B cell (primary cell): ENCODE results near the gene ANKRD28. TPM values are rescaled to one million over a fixed set of nuclear protein-coding genes. Genes with fewer than 3 reads are reported as not detected.

Experiments
- ATAC-seq: fragments of 200-7000 bp; cut with Tn5 transposase; one replicate; pipeline ENCODE4 v1.10.0; 2021; ENCODE audit warnings: low read depth, mild to moderate bottlenecking, moderate number of reproducible peaks, moderate library complexity
- CTCF ChIA-PET: fragments of 350-600 bp; sonication (Branson Sonifier 250); formaldehyde crosslinking; loops from one replicate; lab custom pipeline; 2021; ENCODE audit warnings: antibody characterized with exemption, inconsistent platforms; lab: Charles Lee
- POLR2A ChIA-PET: fragments of 350-600 bp; sonication (Branson Sonifier 250); formaldehyde crosslinking; loops from one replicate; lab custom pipeline; 2021; ENCODE audit warnings: antibody characterized with exemption; lab: Charles Lee
- DNase-seq: peaks from one replicate; pipeline ENCODE4 v3.0.0; 2013
- H2AFZ ChIP-seq: 2 replicates; pipeline ENCODE4 v1.6.1; 2012; ENCODE audit warnings: mild to moderate bottlenecking, low read depth, low read length; ENCODE audit not compliant: insufficient read depth, poor library complexity, severe bottlenecking
- H3K27ac ChIP-seq, 2 donors: 1 replicate in 1 of 2; 2 replicates in 1 of 2; pipeline ENCODE4 v1.5.1; 2012 to 2013; ENCODE audit warnings: low read length in 2 of 2, mild to moderate bottlenecking in 2 of 2, moderate library complexity in 1 of 2
- H3K27me3 ChIP-seq, 4 experiments: fragments of 200-600 bp in 1 of 4; sonication (generic) in 1 of 4; replicated peaks in 1 of 4; 1 replicate in 2 of 4; 2 replicates in 2 of 4; pipeline versions ENCODE4 v1.6.1 to v1.7.0; 2013 to 2016; ENCODE audit warnings: low read length in 3 of 4, mild to moderate bottlenecking in 2 of 4, mixed read lengths in 1 of 4, moderate library complexity in 1 of 4; ENCODE audit not compliant: insufficient read depth in 4 of 4, control insufficient read depth in 3 of 4; ENCODE audit errors: control extremely low read depth in 1 of 4
- H3K36me3 ChIP-seq, 2 experiments: replicated peaks in 1 of 2; 1 replicate in 1 of 2; 2 replicates in 1 of 2; pipeline versions ENCODE4 v1.6.1 to v1.7.1; 2013; ENCODE audit warnings: low read length in 1 of 2; ENCODE audit not compliant: insufficient read depth in 2 of 2, control insufficient read depth in 1 of 2; ENCODE audit errors: control extremely low read depth in 1 of 2, extremely low read depth in 1 of 2
- H3K4me1 ChIP-seq, 2 donors: fragments of 200-600 bp in 1 of 2; sonication (generic) in 1 of 2; 1 replicate in 1 of 2; 2 replicates in 1 of 2; pipeline versions ENCODE4 v1.5.1 to v1.6.1; 2013 to 2017; ENCODE audit warnings: low read length in 2 of 2; ENCODE audit not compliant: control insufficient read depth in 2 of 2, insufficient read depth in 2 of 2
- H3K4me2 ChIP-seq: replicated peaks from 2 replicates; pipeline ENCODE3; 2012; ENCODE audit warnings: mild to moderate bottlenecking, low read depth, low read length; ENCODE audit not compliant: poor library complexity, severe bottlenecking
- H3K4me3 ChIP-seq, 5 experiments: fragments of 200-600 bp in 1 of 5; sonication (generic) in 1 of 5; 1 replicate in 3 of 5; 2 replicates in 2 of 5; pipeline versions ENCODE4 v1.5.1 to v1.7.0; 2011 to 2016; ENCODE audit warnings: low read length in 4 of 5, mild to moderate bottlenecking in 4 of 5, low read depth in 2 of 5, control low read depth in 1 of 5, moderate library complexity in 1 of 5; ENCODE audit not compliant: insufficient read depth in 1 of 5; ENCODE audit errors: control extremely low read depth in 1 of 5, extremely low read depth in 1 of 5
- H3K79me2 ChIP-seq: fragments of 200-600 bp; sonication (generic); one replicate; pipeline ENCODE4 v1.6.0; 2016; ENCODE audit warnings: low read length; ENCODE audit not compliant: control insufficient read depth, insufficient read depth
- H3K9ac ChIP-seq: fragments of 200-600 bp; sonication (generic); 2 replicates; pipeline ENCODE4 v1.6.1; 2017; ENCODE audit warnings: mild to moderate bottlenecking, low read length, moderate library complexity
- H3K9me3 ChIP-seq, 3 donors: one replicate each; pipeline versions ENCODE4 v1.6.1 to v1.7.1; 2013; ENCODE audit warnings: low read length in 2 of 3; ENCODE audit not compliant: control insufficient read depth in 2 of 3, insufficient read depth in 1 of 3; ENCODE audit errors: control extremely low read depth in 1 of 3
- H4K20me1 ChIP-seq: 2 replicates; pipeline ENCODE4 v1.6.0; 2012; ENCODE audit warnings: mild to moderate bottlenecking, low read length; ENCODE audit not compliant: insufficient read depth, control insufficient read depth, poor library complexity, severe bottlenecking
- H3K27ac Mint-ChIP-seq: one replicate; pipeline ENCODE4 v1.8.0; 2021; ENCODE audit warnings: mixed read lengths
- H3K27me3 Mint-ChIP-seq: one replicate; pipeline ENCODE4 v1.8.0; 2021; ENCODE audit warnings: mixed read lengths
- H3K4me1 Mint-ChIP-seq: one replicate; pipeline ENCODE4 v1.8.0; 2021; ENCODE audit warnings: mixed read lengths
- H3K4me3 Mint-ChIP-seq: one replicate; pipeline ENCODE4 v1.8.0; 2021; ENCODE audit warnings: mixed read lengths
- H3K9me3 Mint-ChIP-seq: one replicate; pipeline ENCODE4 v1.8.0; 2022; ENCODE audit warnings: mixed read lengths; ENCODE audit not compliant: insufficient read depth
- EZH2 ChIP-seq: IDR thresholded peaks from 2 replicates; pipeline ENCODE4 v1.6.1; 2012; ENCODE audit warnings: borderline replicate concordance, low read depth, mild to moderate bottlenecking, moderate library complexity, low read length; ENCODE audit not compliant: insufficient read depth, poor library complexity, severe bottlenecking
- WGBS: methylation state at CpG from one replicate; pipeline ENCODE4 v1.1.5; 2013; ENCODE audit warnings: missing lambda C conversion rate; ENCODE audit not compliant: insufficient coverage; 5-methylcytosine and 5-hydroxymethylcytosine counted together
- intact Hi-C: fragments of 100-400 bp; cut with micrococcal nuclease; formaldehyde crosslinking; loops from one replicate; pipeline ENCODE4 v1.10.0; 2022
- polyA plus RNA-seq: library from polyadenylated mRNA; depleted of rRNA; stranded (reverse); fragments of >200 nt; gene quantifications from 2 replicates; pipeline ENCODE4 v1.2.3, GENCODE V29; 2012
- total RNA-seq, 2 donors: library from RNA; stranded (reverse); fragments of 120-200 nt in 1 of 2; gene quantifications; 1 replicate in 1 of 2; 2 replicates in 1 of 2; pipeline versions ENCODE4 v1.2.3 to v1.2.4, GENCODE V29; 2013 to 2022
- TF ChIP-seq, protein P1 (sequence below): fragments of 200-600 bp; IDR thresholded peaks from one replicate; pipeline ENCODE4 v1.8.0; 2022; ENCODE audit warnings: antibody characterized with exemption, mild to moderate bottlenecking

The ANKRD28 gene
- total and polyA plus RNA-seq, 2 donors (not counting 1 experiment from before 2014, with no cell fraction given), result 20.7 to 37.4 TPM

DNA sequence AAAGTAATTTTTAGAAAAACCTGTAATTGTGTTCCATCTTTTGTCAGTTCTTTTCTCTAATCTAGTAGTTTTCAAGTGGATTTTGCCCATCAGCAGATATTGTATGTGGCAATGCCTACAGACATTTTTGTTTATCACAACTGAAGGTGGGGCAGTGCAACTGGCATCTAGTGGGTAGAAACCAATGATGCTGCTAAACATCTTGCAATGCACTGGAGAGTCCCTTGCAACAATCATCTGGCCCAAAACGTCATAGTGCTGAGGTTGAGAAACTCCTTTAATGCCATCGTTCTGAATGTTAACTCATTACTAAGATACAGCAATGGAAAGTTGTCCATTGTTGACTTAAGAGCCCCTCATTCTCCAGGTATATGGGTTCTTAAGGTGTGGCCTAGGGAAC is 116.1 kb downstream of the ANKRD28 start:
- Histone ChIP-seq H3K4me2 (no peak overlapping the region), H3K79me2 (no peaks in the 10 kb centered on the region), H3K4me3 (no peak overlapping the region), H3K4me1 (no peaks in the 10 kb centered on the region), H2AFZ (no peak overlapping the region), H3K9me3 (no peaks in the 10 kb centered on the region), H3K9ac (no peak overlapping the region), H3K27me3 (no peaks in the 10 kb centered on the region), H4K20me1 (no peaks in the 10 kb centered on the region), H3K27ac (no peak overlapping the region), H3K36me3 (peaks cover 11 to 34% of the 10 kb centered on the region in 2 experiments)
- TF ChIP-seq EZH2, result no peak
- TF ChIP-seq, protein P1, sequence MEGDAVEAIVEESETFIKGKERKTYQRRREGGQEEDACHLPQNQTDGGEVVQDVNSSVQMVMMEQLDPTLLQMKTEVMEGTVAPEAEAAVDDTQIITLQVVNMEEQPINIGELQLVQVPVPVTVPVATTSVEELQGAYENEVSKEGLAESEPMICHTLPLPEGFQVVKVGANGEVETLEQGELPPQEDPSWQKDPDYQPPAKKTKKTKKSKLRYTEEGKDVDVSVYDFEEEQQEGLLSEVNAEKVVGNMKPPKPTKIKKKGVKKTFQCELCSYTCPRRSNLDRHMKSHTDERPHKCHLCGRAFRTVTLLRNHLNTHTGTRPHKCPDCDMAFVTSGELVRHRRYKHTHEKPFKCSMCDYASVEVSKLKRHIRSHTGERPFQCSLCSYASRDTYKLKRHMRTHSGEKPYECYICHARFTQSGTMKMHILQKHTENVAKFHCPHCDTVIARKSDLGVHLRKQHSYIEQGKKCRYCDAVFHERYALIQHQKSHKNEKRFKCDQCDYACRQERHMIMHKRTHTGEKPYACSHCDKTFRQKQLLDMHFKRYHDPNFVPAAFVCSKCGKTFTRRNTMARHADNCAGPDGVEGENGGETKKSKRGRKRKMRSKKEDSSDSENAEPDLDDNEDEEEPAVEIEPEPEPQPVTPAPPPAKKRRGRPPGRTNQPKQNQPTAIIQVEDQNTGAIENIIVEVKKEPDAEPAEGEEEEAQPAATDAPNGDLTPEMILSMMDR, result no peak
- ATAC-seq (no peak), DNase-seq (no peak)
- POLR2A ChIA-PET, result no interaction called here
- no peaks in the 10 kb centered on the region for H3K9me3 Mint-ChIP-seq
- H3K27me3 Mint-ChIP-seq, result no peaks in the 10 kb centered on the region
- CTCF ChIA-PET, result no interaction called here
- no peak overlapping the region for H3K4me3 Mint-ChIP-seq
- no peaks in the 10 kb centered on the region for H3K4me1 Mint-ChIP-seq
- no CpG with 5 or more reads among the region's 2 CpGs for WGBS
- H3K27ac Mint-ChIP-seq, result no peak overlapping the region
- intact Hi-C loops, result no loop called here

DNA sequence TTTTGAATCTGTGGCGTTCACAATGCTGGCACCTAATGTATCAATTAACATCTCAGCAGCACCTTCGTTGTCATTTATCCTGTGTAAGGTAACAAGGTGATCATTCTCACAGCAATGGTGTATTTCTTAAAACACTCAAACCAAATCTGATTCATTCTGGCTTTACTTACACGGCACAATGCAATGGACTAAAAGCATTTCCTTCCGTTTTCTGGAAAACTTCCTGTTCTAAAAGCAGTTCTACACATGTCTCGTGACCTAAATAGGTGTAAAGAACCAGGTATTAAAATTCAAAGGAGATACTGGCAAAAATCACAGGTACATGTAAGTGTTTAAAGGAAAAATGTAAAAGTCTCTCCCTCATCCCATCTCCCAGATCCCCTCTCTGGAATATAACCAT is 118.5 kb downstream of the ANKRD28 start:
- Histone ChIP-seq H3K9ac (no peak overlapping the region), H3K79me2 (no peaks in the 10 kb centered on the region), H2AFZ (no peak overlapping the region), H3K9me3 (no peaks in the 10 kb centered on the region), H3K36me3 (peaks cover 16 to 40% of the 10 kb centered on the region in 2 experiments), H4K20me1 (no peaks in the 10 kb centered on the region), H3K27ac (no peak overlapping the region), H3K4me3 (no peak overlapping the region), H3K27me3 (no peaks in the 10 kb centered on the region), H3K4me2 (no peak overlapping the region), H3K4me1 (no peaks in the 10 kb centered on the region)
- DNase-seq (no peak), ATAC-seq (no peak)
- Mint-ChIP-seq H3K4me3 (no peak overlapping the region), H3K9me3 (no peaks in the 10 kb centered on the region), H3K27ac (no peak overlapping the region), H3K4me1 (no peaks in the 10 kb centered on the region), H3K27me3 (no peaks in the 10 kb centered on the region)
- CTCF ChIA-PET, result no interaction called here
- intact Hi-C loops, result no loop called here
- POLR2A ChIA-PET, result no interaction called here
- WGBS, result 60% methylated on average over 1 of the region's 5 CpGs
- no peak for TF ChIP-seq EZH2
- TF ChIP-seq, protein P1, result no peak
